Adrenal gland (tissue), 12 donors: Measurements from ENCODE around the gene DAG1. TPM values are rescaled to one million over a fixed set of nuclear protein-coding genes. Genes with fewer than 3 reads are reported as not detected.

ENCODE experiments used
- DNase-seq, 7 donors: peaks; one replicate each; pipeline ENCODE4 v3.0.0-alpha.2; 2019 to 2020
- H3K27ac ChIP-seq, 5 donors: fragments of 200-600 bp; sonication (generic) in 4 of 5; 1 replicate in 3 of 5; 2 replicates in 2 of 5; pipeline versions ENCODE4 v1.5.1 to v1.8.0; 2016 to 2020; ENCODE audit warnings: mild to moderate bottlenecking in 1 of 5
- H3K27me3 ChIP-seq: fragments of 200-600 bp; 2 replicates; pipeline ENCODE4 v1.8.0; 2021
- H3K36me3 ChIP-seq, 2 donors: fragments of 200-600 bp; replicated peaks in 1 of 2; 1 replicate in 1 of 2; 2 replicates in 1 of 2; pipeline versions ENCODE4 v1.5.1 to v1.8.0; 2018 to 2022
- H3K4me1 ChIP-seq, 2 donors: fragments of 200-600 bp; replicated peaks in 1 of 2; 1 replicate in 1 of 2; 2 replicates in 1 of 2; pipeline versions ENCODE4 v1.5.1 to v1.8.0; 2018 to 2021
- H3K4me3 ChIP-seq, 4 donors: fragments of 200-600 bp; sonication (generic) in 3 of 4; one replicate each; pipeline ENCODE4 v1.5.1; 2016 to 2018
- H3K9me3 ChIP-seq, 3 donors: fragments of 200-600 bp; sonication (generic) in 1 of 3; replicated peaks in 1 of 3; 1 replicate in 2 of 3; 2 replicates in 1 of 3; pipeline versions ENCODE4 v1.5.1 to v1.8.0; 2016 to 2021
- POLR2A ChIP-seq, 2 donors: fragments of 450-650 bp; IDR thresholded peaks; one replicate each; pipeline ENCODE4 v1.6.1; 2017; ENCODE audit warnings: antibody characterized with exemption in 2 of 2, mild to moderate bottlenecking in 2 of 2, moderate library complexity in 1 of 2
- WGBS, 4 donors: extraction: QIAGEN DNeasy Blood & Tissue Kit in 2 of 4; methylation state at CpG; one replicate each; pipeline versions ENCODE4 v1.1.5 to v1.1.7; 2013 to 2017; 5-methylcytosine and 5-hydroxymethylcytosine counted together
- intact Hi-C, 2 donors: fragments of 100-400 bp; cut with DNase I; formaldehyde crosslinking; loops; one replicate each; pipeline versions ENCODE4 v1.14.1 to v1.15.0; 2022 to 2023
- polyA plus RNA-seq, 3 donors: library from polyadenylated mRNA; stranded (reverse); fragments of 200-250 nt in 2 of 3; fragments of 350-450 nt in 1 of 3; fragmentation: Illumina TruSeq in 1 of 3; extraction: RNeasy Lipid Tissue Mini Kit (QIAGEN cat#74804) in 1 of 3; gene quantifications; one replicate each; pipeline ENCODE4 v1.2.3, GENCODE V29; 2013 to 2014
- total RNA-seq, 9 donors: library from RNA; depleted of rRNA in 4 of 9; stranded (reverse); fragments of >200 nt in 4 of 9; fragments of 120-200 nt in 1 of 9; fragmentation: NEBNext Ultra II Directional in 1 of 9; extraction: Animal tissue kit (Norgen Biotek cat#: 25700) in 1 of 9; gene quantifications; one replicate each; pipeline versions ENCODE4 v1.1.0 to v1.2.4, GENCODE V29; 2013 to 2023
- TF ChIP-seq, protein P1 (sequence below), 6 experiments: fragments of 450-650 bp in 4 of 6; fragments of 200-600 bp in 2 of 6; sonication (generic) in 1 of 6; IDR thresholded peaks; 1 replicate in 5 of 6; 2 replicates in 1 of 6; pipeline versions ENCODE4 v1.5.1 to v1.8.0; 2016 to 2021; ENCODE audit warnings: antibody characterized with exemption in 6 of 6, mild to moderate bottlenecking in 2 of 6, moderate library complexity in 1 of 6
- donor health status: healthy with polysubstance abuse.
- donor health status: Bipolar disorder and iron deficiency.
- donor health status: DM: yes; HTN: yes; CAD: no.
- donor health status: DM: no; HTN: no; CAD: no.
- donor health status: DM: no; HTN: no; CAD: no.
- donor health status: DM: yes; HTN: yes; CAD: no.

The DAG1 gene
- total and polyA plus RNA-seq, 12 donors: 9.1 to 173 (median 73.7) TPM

DNA sequence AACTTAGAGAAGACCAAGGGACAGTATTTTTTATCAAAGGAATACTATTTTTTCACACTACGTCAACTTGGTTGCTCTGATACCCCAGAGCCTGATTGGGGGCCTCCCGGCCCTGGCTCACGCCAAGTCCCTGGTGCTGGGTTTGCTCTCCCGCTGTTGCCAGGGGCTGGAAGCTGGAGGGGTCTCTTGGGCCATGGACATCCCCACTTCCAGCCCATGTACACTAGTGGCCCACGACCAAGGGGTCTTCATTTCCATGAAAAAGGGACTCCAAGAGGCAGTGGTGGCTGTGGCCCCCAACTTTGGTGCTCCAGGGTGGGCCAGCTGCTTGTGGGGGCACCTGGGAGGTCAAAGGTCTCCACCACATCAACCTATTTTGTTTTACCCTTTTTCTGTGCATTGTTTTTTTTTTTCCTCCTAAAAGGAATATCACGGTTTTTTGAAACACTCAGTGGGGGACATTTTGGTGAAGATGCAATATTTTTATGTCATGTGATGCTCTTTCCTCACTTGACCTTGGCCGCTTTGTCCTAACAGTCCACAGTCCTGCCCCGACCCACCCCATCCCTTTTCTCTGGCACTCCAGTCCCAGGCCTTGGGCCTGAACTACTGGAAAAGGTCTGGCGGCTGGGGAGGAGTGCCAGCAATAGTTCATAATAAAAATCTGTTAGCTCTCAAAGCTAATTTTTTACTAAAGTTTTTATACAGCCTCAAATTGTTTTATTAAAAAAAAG, 63.9 kb downstream of the DAG1 start:
- Histone ChIP-seq H3K27ac (peak overlapping the region; percentile 35 to 84 (median 60)), H3K4me1 (peaks cover 21 to 24% of the 10 kb centered on the region in 2 donors), H3K9me3 (no peaks in the 10 kb centered on the region), H3K27me3 (no peaks in the 10 kb centered on the region), H3K4me3 (no peak overlapping the region), H3K36me3 (peaks cover 0 to 29% of the 10 kb centered on the region in 2 donors)
- intact Hi-C loops: loop anchor here in 1 of 2 donors (5.0 kb wide), 1 partner anchor 133 kb away; no protein-coding TSS in a partner anchor
- WGBS, 4 donors: 68 to 70% (median 69%) methylated on average over 9 of the region's 9 CpGs
- peak; percentile 49 to 85 (median 76) for DNase-seq
- no peak for TF ChIP-seq POLR2A (IDR thresholded peaks at IDR 0.05)
- TF ChIP-seq, protein P1, sequence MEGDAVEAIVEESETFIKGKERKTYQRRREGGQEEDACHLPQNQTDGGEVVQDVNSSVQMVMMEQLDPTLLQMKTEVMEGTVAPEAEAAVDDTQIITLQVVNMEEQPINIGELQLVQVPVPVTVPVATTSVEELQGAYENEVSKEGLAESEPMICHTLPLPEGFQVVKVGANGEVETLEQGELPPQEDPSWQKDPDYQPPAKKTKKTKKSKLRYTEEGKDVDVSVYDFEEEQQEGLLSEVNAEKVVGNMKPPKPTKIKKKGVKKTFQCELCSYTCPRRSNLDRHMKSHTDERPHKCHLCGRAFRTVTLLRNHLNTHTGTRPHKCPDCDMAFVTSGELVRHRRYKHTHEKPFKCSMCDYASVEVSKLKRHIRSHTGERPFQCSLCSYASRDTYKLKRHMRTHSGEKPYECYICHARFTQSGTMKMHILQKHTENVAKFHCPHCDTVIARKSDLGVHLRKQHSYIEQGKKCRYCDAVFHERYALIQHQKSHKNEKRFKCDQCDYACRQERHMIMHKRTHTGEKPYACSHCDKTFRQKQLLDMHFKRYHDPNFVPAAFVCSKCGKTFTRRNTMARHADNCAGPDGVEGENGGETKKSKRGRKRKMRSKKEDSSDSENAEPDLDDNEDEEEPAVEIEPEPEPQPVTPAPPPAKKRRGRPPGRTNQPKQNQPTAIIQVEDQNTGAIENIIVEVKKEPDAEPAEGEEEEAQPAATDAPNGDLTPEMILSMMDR (IDR thresholded peaks at IDR 0.05): no peak

DNA sequence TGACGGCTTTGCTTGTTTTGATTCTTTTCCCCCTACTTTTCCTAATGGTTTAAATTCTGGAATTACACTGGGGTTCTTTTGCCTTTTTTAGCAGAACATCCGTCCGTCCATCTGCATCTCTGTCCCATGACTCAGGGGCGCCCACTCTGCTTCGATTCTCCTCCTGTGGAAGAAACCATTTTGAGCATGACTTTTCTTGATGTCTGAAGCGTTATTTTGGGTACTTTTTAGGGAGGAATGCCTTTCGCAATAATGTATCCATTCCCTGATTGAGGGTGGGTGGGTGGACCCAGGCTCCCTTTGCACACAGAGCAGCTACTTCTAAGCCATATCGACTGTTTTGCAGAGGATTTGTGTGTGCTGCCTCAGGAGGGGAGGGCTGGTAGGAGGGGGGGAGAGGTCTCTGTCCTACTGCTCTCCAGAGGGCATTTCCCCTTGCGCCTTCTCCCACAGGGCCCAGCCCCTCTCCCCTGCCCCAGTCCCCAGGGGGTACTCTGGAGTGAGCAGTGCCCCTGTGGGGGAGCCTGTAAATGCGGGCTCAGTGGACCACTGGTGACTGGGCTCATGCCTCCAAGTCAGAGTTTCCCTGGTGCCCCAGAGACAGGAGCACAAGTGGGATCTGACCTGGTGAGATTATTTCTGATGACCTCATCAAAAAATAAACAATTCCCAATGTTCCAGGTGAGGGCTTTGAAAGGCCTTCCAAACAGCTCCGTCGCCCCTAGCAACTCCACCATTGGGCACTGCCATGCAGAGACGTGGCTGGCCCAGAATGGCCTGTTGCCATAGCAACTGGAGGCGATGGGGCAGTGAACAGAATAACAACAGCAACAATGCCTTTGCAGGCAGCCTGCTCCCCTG, 64.7 kb downstream of the DAG1 start:
- Histone ChIP-seq H3K4me3 (no peak overlapping the region), H3K27ac (peak overlapping the region in 4 of 5 donors; percentile 1 to 84 (median 68)), H3K36me3 (peaks cover 0 to 29% of the 10 kb centered on the region in 2 donors), H3K4me1 (peaks cover 21 to 24% of the 10 kb centered on the region in 2 donors), H3K27me3 (no peaks in the 10 kb centered on the region), H3K9me3 (no peaks in the 10 kb centered on the region)
- peak in 1 of 7 donors; percentile 87 for DNase-seq
- TF ChIP-seq, protein P1 (IDR thresholded peaks at IDR 0.05): no peak
- no peak for TF ChIP-seq POLR2A (IDR thresholded peaks at IDR 0.05)
- intact Hi-C loops: loop anchor here in 1 of 2 donors (5.0 kb wide), 1 partner anchor 132 kb away; no protein-coding TSS in a partner anchor
- WGBS, 4 donors: 71 to 83% (median 77%) methylated on average over 9 to 14 of the region's 14 CpGs

DNA sequence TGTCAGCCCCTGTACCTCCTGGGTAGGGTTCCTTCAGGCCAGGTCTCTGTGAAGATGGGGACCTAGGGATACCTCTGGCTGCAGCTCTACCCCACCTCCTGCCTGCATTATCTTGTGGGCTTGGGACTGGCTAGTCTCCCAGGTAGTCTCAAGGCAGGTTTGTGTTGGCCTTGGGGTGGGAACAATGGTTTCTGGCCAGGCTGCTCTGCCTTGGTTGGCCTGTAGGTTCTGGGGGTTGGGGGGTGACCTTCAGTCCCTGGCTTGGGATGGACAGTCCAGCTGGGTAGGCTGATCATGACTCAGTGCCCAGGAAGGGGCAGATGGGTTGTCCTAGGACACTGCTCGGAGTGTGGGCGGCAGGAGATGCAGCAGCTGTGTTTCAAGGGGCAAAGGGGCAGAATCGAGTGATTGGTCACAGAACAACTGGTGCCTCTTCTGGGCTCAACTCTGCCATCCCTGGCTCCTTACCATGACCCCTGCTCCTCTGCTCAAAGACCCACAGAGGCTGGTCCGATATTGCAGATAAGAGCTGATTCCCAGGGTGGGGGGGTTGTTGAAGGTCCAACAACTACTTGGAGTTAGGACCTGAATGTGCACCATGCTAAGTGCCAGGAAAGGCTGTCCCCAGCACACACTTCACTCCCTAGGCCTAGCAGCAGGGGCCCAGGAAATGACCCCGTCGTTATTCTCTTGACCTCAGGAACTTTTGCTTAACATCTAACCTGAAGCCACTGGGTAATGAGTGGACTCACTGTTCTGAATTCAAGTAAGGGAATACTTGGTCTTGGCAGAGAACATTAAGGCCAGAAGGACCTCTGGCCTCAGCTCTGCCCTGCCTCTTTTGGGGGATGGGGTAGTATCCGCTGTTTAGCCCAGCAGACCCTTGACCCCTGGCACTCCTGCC, 66.2 kb downstream of the DAG1 start:
- Histone ChIP-seq H3K9me3 (no peaks in the 10 kb centered on the region), H3K4me3 (no peak overlapping the region), H3K36me3 (peaks cover 0 to 19% of the 10 kb centered on the region in 2 donors), H3K4me1 (peaks cover 25 to 30% of the 10 kb centered on the region in 2 donors), H3K27me3 (no peaks in the 10 kb centered on the region), H3K27ac (peak overlapping the region in 2 of 5 donors; percentile 78 to 84)
- peak in 4 of 7 donors; percentile 40 to 72 (median 49) for DNase-seq
- TF ChIP-seq, protein P1 (IDR thresholded peaks at IDR 0.05): no peak
- TF ChIP-seq POLR2A (IDR thresholded peaks at IDR 0.05): no peak
- 38 to 70% (median 60%) methylated on average over 6 to 7 of the region's 7 CpGs for WGBS, 4 donors
- intact Hi-C loops: no loop called here
